Endometrium (tissue), 2 donors: ENCODE data around the gene MYO18B.

Experiments
- FAIRE-seq: peaks from 2 replicates; lab custom pipeline; 2012; peaks lifted over from hg19 to GRCh38; lab: Jason Lieb, UNC
- donor health status: control.
- donor health status: control.

Gene MYO18B

GRCh38 chr22:25853078-25853477 is 111.1 kb downstream of the MYO18B start:
- FAIRE-seq: no peak

- FAIRE-seq: no peak
These were observed 111.7 kb downstream of the MYO18B start for GRCh38 chr22:25853501-25854284.

DNA sequence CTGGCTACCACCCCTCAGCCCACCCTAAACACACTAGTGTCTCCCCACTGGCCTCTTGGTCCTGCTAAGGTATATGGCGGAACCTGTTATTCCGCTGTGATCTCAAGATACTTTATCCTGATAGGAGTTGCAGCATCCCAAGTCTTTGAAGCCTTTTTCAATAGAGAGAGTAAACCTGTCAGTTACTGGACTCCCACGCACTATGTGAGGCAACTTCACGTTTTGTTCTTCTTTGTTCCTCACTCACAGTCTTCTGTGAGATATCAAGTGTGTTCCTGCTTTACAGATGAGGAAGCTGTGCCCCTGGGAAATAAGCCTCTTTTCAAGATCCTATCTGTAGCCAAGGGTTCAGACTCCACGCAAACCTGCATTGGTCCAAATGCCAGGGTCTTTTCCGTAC is 127.8 kb downstream of the MYO18B start:
- FAIRE-seq: no peak

DNA sequence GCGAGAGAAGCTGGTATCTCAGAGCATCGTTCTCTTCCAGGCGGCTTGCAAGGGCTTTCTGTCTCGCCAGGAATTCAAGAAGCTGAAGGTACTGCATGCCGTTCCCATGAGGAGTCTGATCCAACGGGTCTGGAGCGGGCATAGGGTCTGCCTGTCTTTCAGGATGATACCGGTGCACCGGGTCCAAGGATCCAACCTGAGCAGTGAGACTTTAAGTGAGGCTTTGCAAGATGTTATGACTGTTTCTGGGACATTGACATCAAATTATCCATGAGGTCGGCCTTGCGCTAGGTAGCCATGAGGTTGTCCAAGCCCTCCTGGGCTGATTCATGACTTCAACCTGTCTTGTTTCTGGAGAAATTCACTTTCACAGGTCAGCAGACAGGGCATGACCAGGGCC is 132.3 kb downstream of the MYO18B start:
- FAIRE-seq: no peak

GRCh38 chr22:25875461-25875860 is 133.5 kb downstream of the MYO18B start:
- FAIRE-seq: no peak

- no peak for FAIRE-seq
These were observed 134.9 kb downstream of the MYO18B start for GRCh38 chr22:25876871-25877270.

- FAIRE-seq: no peak
These were observed 136.9 kb downstream of the MYO18B start for GRCh38 chr22:25878933-25879332.

DNA sequence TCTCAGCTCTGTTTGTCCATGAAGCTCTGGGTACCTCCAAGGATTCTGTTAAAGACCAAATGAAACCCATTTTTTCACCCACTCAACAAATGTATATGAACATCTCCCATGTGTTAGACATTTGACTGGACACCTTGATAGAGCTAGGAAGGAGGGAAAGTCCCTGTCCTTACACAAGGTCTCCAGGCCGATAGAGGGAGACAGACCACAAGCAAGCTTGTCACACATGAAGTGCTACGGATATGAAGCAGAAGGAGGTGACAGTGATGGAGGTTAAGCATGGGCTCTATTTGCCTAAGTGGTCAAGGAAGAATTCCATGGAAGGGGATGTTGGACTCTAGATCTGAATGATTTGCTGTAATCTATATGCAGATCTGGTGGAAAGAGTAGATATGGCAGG is 138.5 kb downstream of the MYO18B start:
- FAIRE-seq: no peak

DNA sequence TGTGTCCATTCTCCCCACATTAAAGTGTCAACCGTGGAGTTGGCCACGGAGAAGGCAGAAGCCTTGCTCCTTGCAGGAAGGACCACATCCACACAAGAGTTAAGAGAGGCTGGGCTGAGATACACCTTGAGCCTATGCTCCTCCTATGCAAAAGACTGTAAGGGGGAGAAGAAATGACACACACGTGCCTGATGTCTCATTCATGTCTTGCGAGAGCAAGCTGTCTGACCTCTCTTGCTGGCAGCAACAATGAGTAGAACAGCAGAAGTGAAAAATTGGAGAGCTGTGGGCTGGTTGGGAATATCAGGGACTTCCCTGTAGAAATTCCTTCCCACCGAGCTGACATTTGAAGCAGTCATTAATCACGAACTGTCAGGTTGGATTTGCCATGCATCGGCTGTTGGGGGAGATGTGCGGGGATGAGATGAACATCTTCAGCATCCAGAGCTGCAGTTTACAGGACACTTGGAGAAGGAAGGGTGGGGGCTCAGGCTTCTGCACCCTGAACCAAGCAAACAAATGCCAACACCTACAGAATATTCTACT is 139.3 kb downstream of the MYO18B start:
- FAIRE-seq: no peak

DNA sequence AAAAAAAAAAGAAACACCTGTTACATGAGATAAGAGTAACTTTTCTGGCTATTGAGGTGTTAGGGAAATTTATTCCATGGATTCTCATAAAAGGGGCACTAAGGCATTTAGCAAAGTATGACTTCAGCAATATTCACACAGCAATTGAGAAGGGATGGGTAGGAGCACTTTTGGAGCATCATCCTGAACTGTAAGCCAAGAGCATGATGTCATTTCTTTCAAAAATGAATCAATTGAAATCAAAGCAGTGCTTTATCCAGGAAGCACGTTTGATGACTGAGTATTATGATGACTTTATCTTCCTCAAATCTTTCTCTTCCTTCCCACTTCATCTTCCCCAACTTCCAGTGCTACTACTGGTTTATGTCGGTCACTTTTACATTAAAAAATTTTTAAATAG is 140.4 kb downstream of the MYO18B start:
- no peak for FAIRE-seq

DNA sequence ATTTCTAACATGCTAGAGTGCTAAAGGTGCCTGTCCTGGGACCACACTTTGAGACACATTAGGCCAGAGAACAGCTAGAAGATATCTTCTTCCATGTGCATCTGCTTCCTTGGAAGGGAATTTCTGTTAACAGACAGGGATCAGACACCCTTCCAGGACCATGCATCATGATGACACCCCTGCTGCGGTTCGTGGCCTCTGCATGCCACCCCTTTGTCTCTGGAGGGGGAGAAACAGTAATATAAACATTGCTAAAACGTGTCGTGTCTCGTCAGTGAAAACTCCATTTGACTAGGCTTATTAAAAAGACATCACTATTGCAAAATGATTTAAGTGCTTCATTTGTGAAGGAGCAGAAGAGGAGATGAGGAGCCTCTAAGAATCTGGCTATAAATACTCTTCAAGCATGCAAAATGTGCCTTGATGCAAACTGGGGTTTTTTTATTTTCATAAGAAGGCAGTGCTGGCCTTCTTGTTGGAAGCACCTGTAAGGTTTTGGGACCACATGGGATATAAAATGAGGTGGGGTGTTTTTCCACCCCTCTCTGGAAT is 141.6 kb downstream of the MYO18B start:
- FAIRE-seq: no peak

GRCh38 chr22:25884121-25884520 is 142.1 kb downstream of the MYO18B start:
- FAIRE-seq: no peak

- FAIRE-seq: no peak
These were observed 146.5 kb downstream of the MYO18B start for GRCh38 chr22:25888399-25889054.

DNA sequence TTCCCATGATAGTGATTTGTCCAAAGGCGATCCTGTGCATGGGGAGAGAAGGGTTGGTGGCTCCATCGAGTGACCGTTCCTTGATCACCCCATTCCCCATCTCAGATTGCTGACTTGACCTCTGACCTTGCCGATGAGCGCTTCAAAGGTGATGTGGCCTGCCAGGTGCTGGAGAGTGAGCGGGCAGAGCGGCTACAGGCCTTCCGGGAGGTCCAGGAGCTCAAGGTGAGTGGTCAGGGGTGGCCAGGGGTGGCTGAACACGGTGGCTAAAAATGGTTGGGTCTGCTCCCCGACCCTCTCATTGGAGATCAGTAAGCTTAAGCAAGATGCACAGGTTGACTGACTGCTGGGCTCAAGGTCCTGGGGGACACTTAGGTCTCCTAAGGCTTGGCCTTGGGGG is 148.7 kb downstream of the MYO18B start:
- FAIRE-seq: no peak

DNA sequence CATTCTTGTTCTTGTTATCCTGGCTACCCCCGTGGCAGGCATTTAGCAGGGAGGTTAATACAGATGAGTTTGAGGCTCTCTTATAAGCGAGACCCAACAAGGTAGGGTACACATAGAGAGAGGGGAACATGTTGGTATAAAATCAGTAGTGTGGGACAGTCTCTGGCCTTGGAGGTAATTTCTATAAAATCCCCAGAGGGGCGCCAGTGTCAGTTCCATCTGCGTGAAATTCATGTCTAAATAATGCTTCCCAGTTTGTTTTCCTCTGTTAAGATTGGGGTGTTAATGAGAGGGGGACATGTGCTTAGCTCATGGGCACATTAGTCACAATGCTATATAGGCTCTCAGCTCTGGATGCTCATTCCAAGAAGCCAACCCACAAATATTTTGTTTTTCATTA is 150.7 kb downstream of the MYO18B start:
- FAIRE-seq: no peak

DNA sequence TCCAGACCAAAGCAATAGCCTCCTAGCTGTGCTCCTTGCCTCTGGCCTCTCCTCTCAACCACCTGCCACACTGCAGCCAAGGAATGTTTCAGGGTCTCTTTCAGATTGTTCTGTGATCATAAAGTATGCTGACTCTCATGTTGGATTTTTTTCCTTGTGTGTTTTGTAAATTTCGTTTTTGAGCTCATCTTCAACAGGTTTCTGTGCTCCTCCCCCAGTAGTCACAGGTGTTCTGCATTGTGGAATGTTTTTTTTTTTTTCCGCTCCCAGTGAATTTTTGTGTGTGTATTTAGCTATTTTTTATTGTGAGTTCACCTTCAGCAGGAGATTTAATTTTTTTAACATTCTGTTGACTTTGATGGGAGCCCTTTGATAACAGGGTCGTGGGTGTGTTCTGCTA is 153.7 kb downstream of the MYO18B start:
- FAIRE-seq: no peak

DNA sequence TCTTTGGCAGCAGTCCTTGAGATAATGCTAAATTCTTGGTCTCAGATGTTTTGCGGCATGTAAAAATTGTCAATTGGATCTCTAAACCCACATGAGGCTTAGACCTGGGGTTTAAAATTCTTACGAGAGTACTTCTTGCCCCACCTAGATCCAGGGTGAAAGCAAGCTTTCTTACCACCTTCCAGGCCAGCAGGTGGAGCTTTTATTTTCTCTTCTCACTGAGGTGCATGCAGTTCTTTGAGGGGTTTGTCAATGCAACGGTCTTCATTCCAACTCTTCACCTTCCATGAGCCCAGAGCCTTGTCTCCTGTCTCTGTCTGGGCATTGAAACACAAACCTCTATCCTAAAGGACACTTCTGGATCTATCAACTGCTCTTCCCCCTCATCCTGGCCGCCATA is 154.1 kb downstream of the MYO18B start:
- FAIRE-seq: no peak

- no peak for FAIRE-seq
These were observed 154.6 kb downstream of the MYO18B start for GRCh38 chr22:25896592-25896991.

- no peak for FAIRE-seq
These were observed 156.8 kb downstream of the MYO18B start for GRCh38 chr22:25898707-25899365.

DNA sequence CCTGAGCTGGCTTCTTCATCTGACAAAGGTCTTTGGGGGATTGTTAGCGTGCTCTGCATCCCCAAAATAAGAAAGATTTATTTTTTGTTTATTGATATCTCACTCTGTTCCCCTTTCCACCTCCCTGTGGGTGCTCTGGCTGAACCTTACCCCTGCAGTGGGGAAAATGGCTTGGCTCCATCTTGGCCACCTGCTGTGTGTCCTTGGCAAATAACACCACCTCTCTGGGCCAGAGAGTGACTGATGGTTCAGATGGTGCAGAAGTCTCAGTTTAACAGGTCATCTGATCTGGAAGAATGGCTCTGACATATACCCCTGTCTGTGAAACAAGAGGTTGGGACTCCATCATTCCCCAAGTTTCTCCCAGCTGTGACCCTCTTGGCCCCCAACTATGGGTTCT is 157.6 kb downstream of the MYO18B start:
- no peak for FAIRE-seq

- FAIRE-seq: no peak
These were observed 158.4 kb downstream of the MYO18B start for GRCh38 chr22:25900390-25900789.

GRCh38 chr22:25900880-25901279 is 158.9 kb downstream of the MYO18B start:
- FAIRE-seq: no peak

GRCh38 chr22:25902402-25902801 is 160.4 kb downstream of the MYO18B start:
- FAIRE-seq: no peak
